GM12892 (cell line): ENCODE data around the gene GPER1.

Experiments used
- POLR2A ChIP-seq: IDR thresholded peaks from 2 replicates; pipeline ENCODE4 v1.6.1; 2011; ENCODE audit warnings: low read depth, low read length, control low read depth
- POLR2AphosphoS5 ChIP-seq: IDR thresholded peaks from 2 replicates; pipeline ENCODE4 v1.6.1; 2011; ENCODE audit warnings: low read depth, low read length, control low read depth
- TAF1 ChIP-seq: IDR thresholded peaks from 2 replicates; pipeline ENCODE4 v1.6.1; 2011; ENCODE audit warnings: low read depth, mild to moderate bottlenecking, control low read depth, low read length, borderline replicate concordance

- TF ChIP-seq POLR2AphosphoS5 (no peak), TAF1 (no peak), POLR2A (no peak)
Observed at GRCh38 chr7:1049801-1050200, 38.1 kb upstream of the GPER1 start.
